ENCODE results near the gene CDC25B. TPM values are rescaled to one million over a fixed set of nuclear protein-coding genes. Genes with fewer than 3 reads are reported as not detected.
A peak's percentile ranks its signal among the peaks of the same experiment; 100 is the strongest.

Gene CDC25B
- total and polyA plus RNA-seq, 2 experiments from 2014 or later: 15.1 to 21.9 TPM

GRCh38 chr20:3820901-3821727, 25.0 kb downstream of the CDC25B start:
- H4K20me1 ChIP-seq (ENCODE audit: insufficient read depth, poor library complexity, severe bottlenecking): no peaks in the 10 kb centered on the region
- H3K4me3 ChIP-seq: peak overlapping the region; percentile 62
- H3K9me3 ChIP-seq (ENCODE audit: low read depth): no peaks in the 10 kb centered on the region
- no peak for TF ChIP-seq EZH2phosphoT487 (IDR thresholded peaks at IDR 0.05; ENCODE audit: low read depth, severe bottlenecking, unreplicated experiment)
- H3K9me2 ChIP-seq (replicated peaks; ENCODE audit: insufficient read depth): no peaks in the 10 kb centered on the region
- H3K27ac ChIP-seq: peak overlapping the region; percentile 96
- H3K36me3 ChIP-seq (replicated peaks; ENCODE audit: insufficient read depth, low read depth): no peaks in the 10 kb centered on the region
- peaks cover 7% of the 10 kb centered on the region for H3K4me1 ChIP-seq (ENCODE audit: insufficient read depth)
- H3K79me2 ChIP-seq: peaks cover 11% of the 10 kb centered on the region
- H2AFZ ChIP-seq: peak overlapping the region; percentile 53
- 58% methylated on average over 20 of the region's 20 CpGs for WGBS (ENCODE audit: low lambda C conversion rate, missing lambda C conversion rate)
- H3K4me2 ChIP-seq: peak overlapping the region; percentile 73
- no peak for DNase-seq (ENCODE audit: low spot score)
- H3K27me3 ChIP-seq: no peaks in the 10 kb centered on the region

GRCh38 chr20:3821996-3822395, 25.9 kb downstream of the CDC25B start:
- Histone ChIP-seq H4K20me1 (ENCODE audit: insufficient read depth, poor library complexity, severe bottlenecking) (no peaks in the 10 kb centered on the region), H3K27ac (no peak overlapping the region), H3K4me2 (no peak overlapping the region), H3K4me3 (no peak overlapping the region), H3K9me2 (replicated peaks; ENCODE audit: insufficient read depth) (no peaks in the 10 kb centered on the region), H3K36me3 (replicated peaks; ENCODE audit: insufficient read depth, low read depth) (no peaks in the 10 kb centered on the region), H3K27me3 (no peaks in the 10 kb centered on the region), H3K9me3 (ENCODE audit: low read depth) (no peaks in the 10 kb centered on the region), H3K4me1 (ENCODE audit: insufficient read depth) (peaks cover 7% of the 10 kb centered on the region), H3K79me2 (peaks cover 11% of the 10 kb centered on the region), H2AFZ (no peak overlapping the region)
- no peak for TF ChIP-seq EZH2 (IDR thresholded peaks at IDR 0.05; ENCODE audit: borderline replicate concordance)
- TF ChIP-seq CTCF (IDR thresholded peaks at IDR 0.05; ENCODE audit: poor library complexity): no peak
- TF ChIP-seq EZH2phosphoT487 (IDR thresholded peaks at IDR 0.05; ENCODE audit: low read depth, severe bottlenecking, unreplicated experiment): no peak
- DNase-seq (ENCODE audit: low spot score): no peak
- 97% methylated on average over 14 of the region's 14 CpGs for WGBS (ENCODE audit: low lambda C conversion rate, missing lambda C conversion rate)

- Histone ChIP-seq H3K9me3 (ENCODE audit: low read depth) (no peaks in the 10 kb centered on the region), H3K4me2 (no peak overlapping the region), H3K9me2 (replicated peaks; ENCODE audit: insufficient read depth) (no peaks in the 10 kb centered on the region), H3K4me1 (ENCODE audit: insufficient read depth) (peaks cover 7% of the 10 kb centered on the region), H3K4me3 (no peak overlapping the region), H3K27me3 (no peaks in the 10 kb centered on the region), H4K20me1 (ENCODE audit: insufficient read depth, poor library complexity, severe bottlenecking) (no peaks in the 10 kb centered on the region), H3K36me3 (replicated peaks; ENCODE audit: insufficient read depth, low read depth) (no peaks in the 10 kb centered on the region), H3K79me2 (peaks cover 11% of the 10 kb centered on the region), H3K27ac (no peak overlapping the region), H2AFZ (no peak overlapping the region)
- DNase-seq (ENCODE audit: low spot score): no peak
- 97% methylated on average over 20 of the region's 20 CpGs for WGBS (ENCODE audit: low lambda C conversion rate, missing lambda C conversion rate)
- TF ChIP-seq CTCF (IDR thresholded peaks at IDR 0.05; ENCODE audit: poor library complexity) (no peak), EZH2phosphoT487 (IDR thresholded peaks at IDR 0.05; ENCODE audit: low read depth, severe bottlenecking, unreplicated experiment) (no peak)
Measured at GRCh38 chr20:3823881-3824280, 27.8 kb downstream of the CDC25B start.

- peaks cover 11% of the 10 kb centered on the region for H3K79me2 ChIP-seq
- no peaks in the 10 kb centered on the region for H4K20me1 ChIP-seq (ENCODE audit: insufficient read depth, poor library complexity, severe bottlenecking)
- H3K4me2 ChIP-seq: no peak overlapping the region
- H3K36me3 ChIP-seq (replicated peaks; ENCODE audit: insufficient read depth, low read depth): no peaks in the 10 kb centered on the region
- DNase-seq (ENCODE audit: low spot score): no peak
- H2AFZ ChIP-seq: no peak overlapping the region
- H3K4me3 ChIP-seq: no peak overlapping the region
- TF ChIP-seq EZH2phosphoT487 (IDR thresholded peaks at IDR 0.05; ENCODE audit: low read depth, severe bottlenecking, unreplicated experiment) (no peak), EZH2 (IDR thresholded peaks at IDR 0.05; ENCODE audit: borderline replicate concordance) (no peak), CTCF (IDR thresholded peaks at IDR 0.05; ENCODE audit: poor library complexity) (no peak)
- H3K9me2 ChIP-seq (replicated peaks; ENCODE audit: insufficient read depth): no peaks in the 10 kb centered on the region
- H3K27ac ChIP-seq: no peak overlapping the region
- no peaks in the 10 kb centered on the region for H3K27me3 ChIP-seq
- H3K4me1 ChIP-seq (ENCODE audit: insufficient read depth): no peaks in the 10 kb centered on the region
- WGBS (ENCODE audit: low lambda C conversion rate, missing lambda C conversion rate): 81% methylated on average over 7 of the region's 7 CpGs
- H3K9me3 ChIP-seq (ENCODE audit: low read depth): no peaks in the 10 kb centered on the region
Measured at GRCh38 chr20:3825526-3825925, 29.4 kb downstream of the CDC25B start.
